H1 (cell line): ENCODE data around the gene MYO16. TPM values are rescaled to one million over a fixed set of nuclear protein-coding genes. Genes with fewer than 3 reads are reported as not detected.

ENCODE experiments used
- CTCF ChIA-PET: fragments of 300-600 bp; sonication (Branson Sonifier 250); formaldehyde crosslinking; loops from one replicate; lab custom pipeline; 2021; ENCODE audit not compliant: partially characterized antibody; lab: Charles Lee
- POLR2A ChIA-PET: fragments of 300-600 bp; sonication (Branson Sonifier 250); formaldehyde crosslinking; loops from one replicate; lab custom pipeline; 2021; ENCODE audit warnings: inconsistent platforms; ENCODE audit not compliant: partially characterized antibody; lab: Charles Lee
- DNase-seq, 2 experiments: peaks; one replicate each; pipeline versions ENCODE4 v3.0.0 to v3.0.0-alpha.2; 2010 to 2022; ENCODE audit warnings: low spot score in 2 of 2, low read depth in 1 of 2, mixed read lengths in 1 of 2
- FAIRE-seq: peaks from 2 replicates; lab custom pipeline; 2011; peaks lifted over from hg19 to GRCh38; lab: Jason Lieb, UNC
- H2AFZ ChIP-seq: 2 replicates; pipeline ENCODE4 v1.8.1; 2012; ENCODE audit warnings: low read length, inconsistent platforms
- H2AK5ac ChIP-seq: 2 replicates; pipeline ENCODE4 v1.6.1; 2013; ENCODE audit warnings: low read depth, low read length
- H2BK120ac ChIP-seq: replicated peaks from 2 replicates; pipeline ENCODE3; 2013; ENCODE audit warnings: low read depth, low read length, inconsistent platforms
- H2BK12ac ChIP-seq: 2 replicates; pipeline ENCODE4 v1.6.1; 2013; ENCODE audit warnings: low read depth, low read length
- H2BK15ac ChIP-seq: 2 replicates; pipeline ENCODE4 v1.6.1; 2013; ENCODE audit warnings: low read length
- H2BK20ac ChIP-seq: 2 replicates; pipeline ENCODE4 v1.6.1; 2013; ENCODE audit warnings: low read length
- H2BK5ac ChIP-seq: 2 replicates; pipeline ENCODE4 v1.6.1; 2013; ENCODE audit warnings: low read depth, low read length
- H3K14ac ChIP-seq: 2 replicates; pipeline ENCODE4 v1.6.1; 2013; ENCODE audit warnings: inconsistent platforms; ENCODE audit not compliant: insufficient read length
- H3K18ac ChIP-seq: 2 replicates; pipeline ENCODE4 v1.6.1; 2013; ENCODE audit warnings: low read length; ENCODE audit errors: extremely low read depth
- H3K23ac ChIP-seq: 2 replicates; pipeline ENCODE4 v1.6.1; 2013; ENCODE audit warnings: inconsistent platforms; ENCODE audit not compliant: insufficient read length
- H3K23me2 ChIP-seq: 2 replicates; pipeline ENCODE4 v1.6.1; 2013; ENCODE audit warnings: low read depth, low read length
- H3K27ac ChIP-seq: 2 replicates; pipeline ENCODE4 v1.6.1; 2011; ENCODE audit warnings: low read depth, low read length, inconsistent platforms
- H3K27me3 ChIP-seq, 4 experiments: replicated peaks in 1 of 4; 1 replicate in 1 of 4; 2 replicates in 3 of 4; pipeline versions ENCODE4 v1.6.1 to v1.8.1; 2011 to 2013; ENCODE audit warnings: low read length in 3 of 4, mild to moderate bottlenecking in 3 of 4, inconsistent platforms in 2 of 4, mixed read lengths in 2 of 4, moderate library complexity in 1 of 4; ENCODE audit not compliant: control insufficient read depth in 3 of 4, insufficient read depth in 3 of 4; ENCODE audit errors: extremely low read depth in 1 of 4
- H3K36me3 ChIP-seq, 4 experiments: 2 replicates each; pipeline versions ENCODE4 v1.6.1 to v1.8.1; 2011 to 2013; ENCODE audit warnings: mild to moderate bottlenecking in 4 of 4, low read length in 3 of 4, moderate library complexity in 2 of 4, control low read depth in 1 of 4, inconsistent platforms in 1 of 4; ENCODE audit not compliant: insufficient read depth in 4 of 4, control insufficient read depth in 2 of 4
- H3K4ac ChIP-seq: replicated peaks from 2 replicates; pipeline ENCODE3; 2013; ENCODE audit warnings: low read length, low read depth, mixed read lengths, inconsistent platforms; ENCODE audit not compliant: insufficient read length
- H3K4me1 ChIP-seq, 4 experiments: replicated peaks in 1 of 4; 1 replicate in 1 of 4; 2 replicates in 3 of 4; pipeline versions ENCODE4 v1.6.1 to v1.8.1; 2011 to 2013; ENCODE audit warnings: low read length in 3 of 4, inconsistent platforms in 2 of 4, mixed read lengths in 1 of 4; ENCODE audit not compliant: insufficient read depth in 4 of 4, control insufficient read depth in 3 of 4
- H3K4me2 ChIP-seq, 2 experiments: 2 replicates each; pipeline versions ENCODE4 v1.6.1 to v1.8.1; 2011 to 2013; ENCODE audit warnings: low read depth in 2 of 2, low read length in 2 of 2, control low read depth in 1 of 2, inconsistent platforms in 1 of 2, mild to moderate bottlenecking in 1 of 2; ENCODE audit not compliant: insufficient read depth in 1 of 2
- H3K4me3 ChIP-seq, 4 experiments: fragments of 200-600, 300-600 bp in 1 of 4; sonication (generic), shearing (Covaris generic), sonication (Bioruptor Twin) in 1 of 4; 2 replicates each; pipeline versions ENCODE4 v1.5.1 to v1.8.1; 2011 to 2016; ENCODE audit warnings: low read length in 4 of 4, low read depth in 3 of 4, control low read depth in 2 of 4, inconsistent platforms in 2 of 4, mild to moderate bottlenecking in 2 of 4, mixed read lengths in 1 of 4, moderate library complexity in 1 of 4; ENCODE audit not compliant: insufficient read depth in 2 of 4; ENCODE audit errors: extremely low read depth in 1 of 4
- H3K56ac ChIP-seq: replicated peaks from 2 replicates; pipeline ENCODE3; 2013; ENCODE audit warnings: low read depth, mild to moderate bottlenecking, mixed read lengths, low read length, inconsistent platforms; ENCODE audit not compliant: insufficient read length
- H3K79me1 ChIP-seq: 2 replicates; pipeline ENCODE4 v1.6.1; 2013; ENCODE audit warnings: low read depth, low read length, control low read depth
- H3K79me2 ChIP-seq, 2 experiments: 2 replicates each; pipeline versions ENCODE4 v1.6.1 to v1.8.1; 2012 to 2013; ENCODE audit warnings: low read length in 2 of 2, mild to moderate bottlenecking in 2 of 2, inconsistent platforms in 1 of 2; ENCODE audit not compliant: insufficient read depth in 2 of 2, control insufficient read depth in 1 of 2
- H3K9ac ChIP-seq, 4 experiments: replicated peaks in 1 of 4; 1 replicate in 1 of 4; 2 replicates in 3 of 4; pipeline versions ENCODE4 v1.6.1 to v1.8.1; 2011 to 2013; ENCODE audit warnings: low read depth in 3 of 4, low read length in 3 of 4, control low read depth in 2 of 4, mild to moderate bottlenecking in 2 of 4, moderate library complexity in 2 of 4, inconsistent platforms in 1 of 4; ENCODE audit errors: extremely low read depth in 1 of 4
- H3K9me3 ChIP-seq, 2 experiments: 2 replicates each; pipeline versions ENCODE4 v1.6.1 to v1.8.1; 2012 to 2013; ENCODE audit warnings: mild to moderate bottlenecking in 2 of 2, moderate library complexity in 2 of 2, control low read depth in 1 of 2, inconsistent platforms in 1 of 2, low read depth in 1 of 2, low read length in 1 of 2, mixed read lengths in 1 of 2; ENCODE audit not compliant: insufficient read depth in 2 of 2
- H4K20me1 ChIP-seq, 2 experiments: replicated peaks in 1 of 2; 2 replicates each; pipeline versions ENCODE3 to v1.8.1; 2011 to 2013; ENCODE audit warnings: inconsistent platforms in 2 of 2, low read length in 2 of 2, mild to moderate bottlenecking in 1 of 2; ENCODE audit not compliant: insufficient read depth in 2 of 2, control insufficient read depth in 1 of 2
- H4K5ac ChIP-seq: 2 replicates; pipeline ENCODE4 v1.6.1; 2013; ENCODE audit warnings: low read length, low read depth, mixed read lengths, inconsistent platforms; ENCODE audit not compliant: insufficient read length
- H4K8ac ChIP-seq: 2 replicates; pipeline ENCODE4 v1.8.0; 2013; ENCODE audit warnings: mild to moderate bottlenecking, moderate library complexity, low read length, inconsistent platforms; ENCODE audit not compliant: insufficient read depth; ENCODE audit errors: extremely low read depth
- H4K91ac ChIP-seq: replicated peaks from 2 replicates; pipeline ENCODE3; 2013; ENCODE audit warnings: low read length, mixed read lengths, inconsistent platforms; ENCODE audit not compliant: insufficient read length
- BCL11A ChIP-seq, 2 experiments: IDR thresholded peaks; one replicate each; pipeline ENCODE4 v1.6.1; 2011; ENCODE audit warnings: low read depth in 2 of 2, low read length in 2 of 2, mild to moderate bottlenecking in 2 of 2
- WGBS, 2 experiments: shearing (Covaris generic) in 1 of 2; methylation state at CpG; one replicate each; pipeline versions ENCODE4 v1.1.6 to v1.1.7; 2013 to 2015; ENCODE audit warnings: low lambda C conversion rate in 2 of 2, mixed read lengths in 2 of 2, inconsistent platforms in 1 of 2, low coverage in 1 of 2, missing lambda C conversion rate in 1 of 2; ENCODE audit not compliant: insufficient replicate concordance in 2 of 2, insufficient coverage in 1 of 2, insufficient read length in 1 of 2; ENCODE audit errors: extremely low coverage in 1 of 2, missing lambda C conversion rate in 1 of 2; 5-methylcytosine and 5-hydroxymethylcytosine counted together
- polyA plus RNA-seq, 7 experiments: library from polyadenylated mRNA; depleted of rRNA in 3 of 7; stranded (reverse) in 5 of 7; unstranded in 2 of 7; fragments of >200 nt in 5 of 7; fragments of 200-250 nt in 2 of 7; gene quantifications; 1 replicate in 5 of 7; 2 replicates in 1 of 7; 4 replicates in 1 of 7; pipeline versions ENCODE4 v1.2.1 to v1.2.3, GENCODE V29; 2011 to 2013; ENCODE audit warnings: missing spikeins in 2 of 7, mixed read lengths in 2 of 7
- total RNA-seq: library from RNA; stranded (reverse); fragmentation: NEBNext Ultra II Directional; extraction: Animal tissue kit (Norgen Biotek cat#: 25700); gene quantifications from 2 replicates; pipeline ENCODE4 v1.2.1, GENCODE V29; 2021

Gene MYO16
- total and polyA plus RNA-seq, 2 of the 8 experiments (the other 6 are each of a cell fraction or from before 2014, with no cell fraction given), result 0.02 to 0.22 TPM

GRCh38 chr13:109249780-109250528, 620.5 kb downstream of the MYO16 start:
- no peak overlapping the region for H2BK20ac ChIP-seq
- H3K4ac ChIP-seq, result no peak overlapping the region
- H2AK5ac ChIP-seq, result no peak overlapping the region
- H4K20me1 ChIP-seq, result no peaks in the 10 kb centered on the region
- no peak overlapping the region for H3K14ac ChIP-seq
- no peak overlapping the region for H2AFZ ChIP-seq
- no peak overlapping the region for H3K4me3 ChIP-seq
- no peak overlapping the region for H3K56ac ChIP-seq
- no peaks in the 10 kb centered on the region for H3K79me1 ChIP-seq
- no peak overlapping the region for H3K4me2 ChIP-seq
- H3K27me3 ChIP-seq, result no peaks in the 10 kb centered on the region
- H3K9ac ChIP-seq, result no peak overlapping the region
- no peak overlapping the region for H3K27ac ChIP-seq
- H3K4me1 ChIP-seq, result no peaks in the 10 kb centered on the region; a peak in 1 of 7 replicates
- H3K23me2 ChIP-seq, result no peaks in the 10 kb centered on the region
- H2BK5ac ChIP-seq, result no peak overlapping the region
- DNase-seq (no peak), FAIRE-seq (no peak)
- H3K79me2 ChIP-seq, result no peaks in the 10 kb centered on the region
- H3K18ac ChIP-seq, result no peak overlapping the region
- peaks cover 2 to 4% of the 10 kb centered on the region in 2 experiments; a peak in 1 of 4 replicates for H3K9me3 ChIP-seq
- no peak overlapping the region for H2BK12ac ChIP-seq
- no peak overlapping the region for H2BK15ac ChIP-seq
- H3K23ac ChIP-seq, result no peak overlapping the region
- no peak overlapping the region for H4K8ac ChIP-seq
- no peak overlapping the region for H2BK120ac ChIP-seq
- POLR2A ChIA-PET, result no interaction called here
- TF ChIP-seq BCL11A (IDR thresholded peaks at IDR 0.05; ENCODE audit: low read depth in 2 of 2, low read length in 2 of 2), result no peak
- H4K5ac ChIP-seq, result no peak overlapping the region
- no peak overlapping the region for H4K91ac ChIP-seq
- WGBS, 2 experiments, result 94% methylated on average over 4 of the region's 4 CpGs; no CpG with 5 or more reads in 1 of the 2 experiments
- H3K36me3 ChIP-seq, result no peaks in the 10 kb centered on the region
- CTCF ChIA-PET, result interaction anchor here (1.0 to 1.7 kb wide), 3 partner anchors 14 to 104 kb away, joined by 3 to 4 read pairs (median 4); no protein-coding TSS in a partner anchor
